ENCODE data around the gene TRIP13. TPM values are rescaled to one million over a fixed set of nuclear protein-coding genes. Genes with fewer than 3 reads are reported as not detected.
"Not testable (repeated sequence)": the region's sequence is repeated elsewhere in the genome, so short reads cannot be mapped to it uniquely, and the experiment has no call there.

The TRIP13 gene
- total and polyA plus RNA-seq, 4 experiments from 2014 or later: 0.39 to 1.0 (median 0.69) TPM; not detected in 1

- Mint-ChIP-seq H3K27ac (no peak overlapping the region), H3K9me3 (no peaks in the 10 kb centered on the region), H3K4me1 (peaks cover 3 to 9% (median 4%) of the 10 kb centered on the region in 4 donors), H3K4me3 (no peak overlapping the region), H3K27me3 (peaks cover 0 to 6% of the 10 kb centered on the region in 2 donors), H3K36me3 (peaks cover 0 to under 1% of the 10 kb centered on the region in 2 donors)
- Histone ChIP-seq H3K27ac (ENCODE audit: low read depth, low read length) (no peak overlapping the region), H3K9me3 (ENCODE audit: control insufficient read depth in 1 of 2, low read length in 2 of 2) (no peaks in the 10 kb centered on the region), H3K4me3 (ENCODE audit: low read length in 2 of 2) (no peak overlapping the region), H3K27me3 (ENCODE audit: insufficient read depth, low read length) (no peaks in the 10 kb centered on the region), H3K4me1 (ENCODE audit: insufficient read depth, low read length) (no peaks in the 10 kb centered on the region), H3K36me3 (ENCODE audit: insufficient read depth, low read length) (no peaks in the 10 kb centered on the region)
- no peak for DNase-seq
- CTCF ChIA-PET (ENCODE audit: partially characterized antibody): no interaction called here
- POLR2A ChIA-PET (ENCODE audit: partially characterized antibody): no interaction called here
- intact Hi-C loops (cut with micrococcal nuclease): no loop called here
These were observed 41.1 kb upstream of the TRIP13 start for GRCh38 chr5:851553-851952.

GRCh38 chr5:852018-852417 is 40.7 kb upstream of the TRIP13 start:
- Mint-ChIP-seq H3K36me3 (no peaks in the 10 kb centered on the region), H3K9me3 (no peaks in the 10 kb centered on the region), H3K27me3 (peaks cover 0 to 4% of the 10 kb centered on the region in 2 donors), H3K4me3 (no peak overlapping the region), H3K4me1 (peaks cover 0 to 4% (median 0%) of the 10 kb centered on the region in 4 donors), H3K27ac (peak overlapping the region in 1 of 7 donors; percentile 66)
- Histone ChIP-seq H3K9me3 (ENCODE audit: control insufficient read depth in 1 of 2, low read length in 2 of 2) (no peaks in the 10 kb centered on the region), H3K27me3 (ENCODE audit: insufficient read depth, low read length) (no peaks in the 10 kb centered on the region), H3K27ac (ENCODE audit: low read depth, low read length) (no peak overlapping the region), H3K4me3 (ENCODE audit: low read length in 2 of 2) (no peak overlapping the region), H3K4me1 (ENCODE audit: insufficient read depth, low read length) (no peaks in the 10 kb centered on the region), H3K36me3 (ENCODE audit: insufficient read depth, low read length) (no peaks in the 10 kb centered on the region)
- intact Hi-C loops (cut with micrococcal nuclease): no loop called here
- POLR2A ChIA-PET (ENCODE audit: partially characterized antibody): no interaction called here
- CTCF ChIA-PET (ENCODE audit: partially characterized antibody): no interaction called here
- DNase-seq: no peak

GRCh38 chr5:852431-853401 is 40.0 kb upstream of the TRIP13 start:
- Mint-ChIP-seq H3K27me3 (peaks cover 0 to 4% of the 10 kb centered on the region in 2 donors), H3K4me3 (no peak overlapping the region), H3K27ac (peak overlapping the region in 1 of 7 donors; percentile 66), H3K36me3 (no peaks in the 10 kb centered on the region), H3K4me1 (peaks cover 0 to 3% (median 0%) of the 10 kb centered on the region in 4 donors), H3K9me3 (no peaks in the 10 kb centered on the region)
- intact Hi-C loops (cut with micrococcal nuclease): no loop called here
- Histone ChIP-seq H3K4me3 (ENCODE audit: low read length in 2 of 2) (no peak overlapping the region), H3K27ac (ENCODE audit: low read depth, low read length) (no peak overlapping the region), H3K9me3 (ENCODE audit: control insufficient read depth in 1 of 2, low read length in 2 of 2) (no peaks in the 10 kb centered on the region), H3K36me3 (ENCODE audit: insufficient read depth, low read length) (no peaks in the 10 kb centered on the region), H3K27me3 (ENCODE audit: insufficient read depth, low read length) (no peaks in the 10 kb centered on the region), H3K4me1 (ENCODE audit: insufficient read depth, low read length) (no peaks in the 10 kb centered on the region)
- ChIA-PET CTCF (ENCODE audit: partially characterized antibody) (no interaction called here), POLR2A (ENCODE audit: partially characterized antibody) (no interaction called here)
- DNase-seq: no peak

DNA sequence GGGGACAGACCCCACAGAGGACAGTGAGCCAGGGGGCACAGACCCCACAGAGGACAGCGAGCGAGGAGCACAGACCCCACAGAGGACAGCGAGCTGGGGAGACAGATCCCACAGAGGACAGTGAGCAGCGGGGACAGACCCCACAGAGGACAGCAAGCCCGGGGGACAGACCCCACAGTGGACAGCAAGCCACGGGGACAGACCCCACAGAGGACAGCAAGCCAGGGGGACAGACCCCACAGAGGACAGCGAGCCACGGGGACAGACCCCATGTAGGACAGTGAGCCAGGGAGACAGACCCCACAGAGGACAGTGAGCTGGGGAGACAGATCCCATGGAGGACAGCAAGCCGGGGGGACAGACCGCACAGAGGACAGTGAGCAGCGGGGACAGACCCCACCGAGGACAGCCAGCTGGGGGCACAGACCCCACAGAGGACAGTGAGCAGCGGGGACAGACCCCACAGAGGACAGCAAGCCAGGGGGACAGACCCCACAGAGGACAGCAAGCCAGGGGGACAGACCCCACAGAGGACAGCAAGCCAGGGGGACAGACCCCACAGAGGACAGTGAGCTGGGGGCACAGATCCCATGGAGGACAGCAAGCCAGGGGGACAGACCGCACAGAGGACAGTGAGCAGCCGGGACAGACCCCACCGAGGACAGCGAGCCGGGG is 39.1 kb upstream of the TRIP13 start:
- not testable (repeated sequence) for H3K36me3 Mint-ChIP-seq

DNA sequence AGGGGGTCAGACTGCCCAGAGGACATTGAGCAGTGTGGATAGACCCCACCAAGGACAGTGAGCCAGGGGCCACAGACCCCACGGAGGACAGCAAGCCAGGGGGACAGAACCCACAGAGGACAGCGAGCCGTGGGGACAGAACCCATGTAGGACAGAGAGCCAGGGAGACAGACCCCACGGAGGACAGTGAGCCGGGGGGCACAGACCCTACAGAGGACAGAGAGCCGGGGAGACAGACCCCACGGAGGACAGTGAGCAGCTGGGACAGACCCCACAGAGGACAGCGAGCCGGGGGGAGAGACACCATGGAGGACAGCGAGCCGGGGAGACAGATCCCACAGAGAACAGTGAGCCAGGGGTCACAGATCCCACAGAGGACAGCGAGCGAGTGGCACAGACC is 38.5 kb upstream of the TRIP13 start:
- H3K4me1 Mint-ChIP-seq: peaks cover 0 to 3% (median 0%) of the 10 kb centered on the region in 4 donors
- peaks cover 0 to 4% of the 10 kb centered on the region in 2 donors for H3K27me3 Mint-ChIP-seq
- Histone ChIP-seq H3K9me3 (ENCODE audit: control insufficient read depth in 1 of 2, low read length in 2 of 2) (no peaks in the 10 kb centered on the region), H3K27me3 (ENCODE audit: insufficient read depth, low read length) (no peaks in the 10 kb centered on the region), H3K36me3 (ENCODE audit: insufficient read depth, low read length) (no peaks in the 10 kb centered on the region), H3K27ac (ENCODE audit: low read depth, low read length) (no peak overlapping the region), H3K4me1 (ENCODE audit: insufficient read depth, low read length) (no peaks in the 10 kb centered on the region), H3K4me3 (ENCODE audit: low read length in 2 of 2) (no peak overlapping the region)
- no peak for DNase-seq
- CTCF ChIA-PET (ENCODE audit: partially characterized antibody): no interaction called here
- H3K4me3 Mint-ChIP-seq: no peak overlapping the region
- H3K9me3 Mint-ChIP-seq: no peaks in the 10 kb centered on the region
- peak overlapping the region in 1 of 7 donors; percentile 19 for H3K27ac Mint-ChIP-seq
- peaks cover 0 to 2% of the 10 kb centered on the region in 2 donors for H3K36me3 Mint-ChIP-seq
- POLR2A ChIA-PET (ENCODE audit: partially characterized antibody): no interaction called here
- intact Hi-C loops (cut with micrococcal nuclease): no loop called here

More for the DNA sequence above, 39.1 kb upstream of the TRIP13 start:
- H3K4me3 ChIP-seq (ENCODE audit: low read length in 2 of 2); POLR2A ChIA-PET (ENCODE audit: partially characterized antibody); intact Hi-C loops (cut with micrococcal nuclease); H3K4me1 Mint-ChIP-seq; H3K27me3 ChIP-seq (ENCODE audit: insufficient read depth, low read length); DNase-seq; H3K9me3 ChIP-seq (ENCODE audit: control insufficient read depth in 1 of 2, low read length in 2 of 2); H3K36me3 ChIP-seq (ENCODE audit: insufficient read depth, low read length); H3K4me1 ChIP-seq (ENCODE audit: insufficient read depth, low read length); H3K27ac Mint-ChIP-seq; H3K4me3 Mint-ChIP-seq; CTCF ChIA-PET (ENCODE audit: partially characterized antibody); H3K27me3 Mint-ChIP-seq; H3K27ac ChIP-seq (ENCODE audit: low read depth, low read length); H3K9me3 Mint-ChIP-seq: not testable (repeated sequence)

GRCh38 chr5:854966-855743 is 37.5 kb upstream of the TRIP13 start:
- Mint-ChIP-seq H3K27me3 (peaks cover 0 to 4% of the 10 kb centered on the region in 2 donors), H3K36me3 (peaks cover 0 to 2% of the 10 kb centered on the region in 2 donors), H3K4me1 (peaks cover 0 to 3% (median 0%) of the 10 kb centered on the region in 4 donors), H3K9me3 (no peaks in the 10 kb centered on the region), H3K4me3 (peak overlapping the region in 1 of 8 donors; percentile 17), H3K27ac (no peak overlapping the region)
- ChIA-PET POLR2A (ENCODE audit: partially characterized antibody) (no interaction called here), CTCF (ENCODE audit: partially characterized antibody) (no interaction called here)
- DNase-seq: no peak
- intact Hi-C loops (cut with micrococcal nuclease): no loop called here
- no peak overlapping the region for H3K27ac ChIP-seq (ENCODE audit: low read depth, low read length)
- H3K36me3 ChIP-seq (ENCODE audit: insufficient read depth, low read length): no peaks in the 10 kb centered on the region
- H3K9me3 ChIP-seq (ENCODE audit: control insufficient read depth in 1 of 2, low read length in 2 of 2): no peaks in the 10 kb centered on the region
- no peak overlapping the region for H3K4me3 ChIP-seq (ENCODE audit: low read length in 2 of 2)
- H3K27me3 ChIP-seq (ENCODE audit: insufficient read depth, low read length): no peaks in the 10 kb centered on the region
- H3K4me1 ChIP-seq (ENCODE audit: insufficient read depth, low read length): no peaks in the 10 kb centered on the region
